Measurements from ENCODE around the gene SPATA16. TPM values are rescaled to one million over a fixed set of nuclear protein-coding genes. Genes with fewer than 3 reads are reported as not detected.

Gene SPATA16
- total and polyA plus RNA-seq, 11 donors, result not detected

DNA sequence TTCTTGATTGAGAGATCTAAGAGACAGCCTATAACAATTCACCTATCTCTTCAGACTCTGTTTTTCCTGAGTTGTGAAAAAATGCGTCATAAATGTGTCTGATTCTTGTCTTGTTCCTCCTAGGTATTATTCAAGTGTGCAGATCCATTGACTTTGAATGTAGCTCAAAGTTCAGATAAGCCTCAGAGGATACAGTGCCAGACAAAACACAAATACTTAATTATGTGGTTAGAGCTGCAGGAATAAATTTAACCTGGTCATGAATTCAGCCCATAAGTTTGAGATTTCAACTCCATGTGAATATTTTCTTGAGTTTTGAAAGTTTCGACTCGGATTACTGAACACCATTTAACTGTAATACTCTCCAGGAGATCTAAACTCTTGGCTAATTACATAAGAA, 216.5 kb downstream of the SPATA16 start:
- Histone ChIP-seq H3K9me3 (no peaks in the 10 kb centered on the region), H3K4me1 (no peaks in the 10 kb centered on the region), H3K27me3 (no peaks in the 10 kb centered on the region), H3K27ac (no peak overlapping the region), H3K4me3 (no peak overlapping the region), H3K36me3 (no peaks in the 10 kb centered on the region)
- TF ChIP-seq, protein P1, sequence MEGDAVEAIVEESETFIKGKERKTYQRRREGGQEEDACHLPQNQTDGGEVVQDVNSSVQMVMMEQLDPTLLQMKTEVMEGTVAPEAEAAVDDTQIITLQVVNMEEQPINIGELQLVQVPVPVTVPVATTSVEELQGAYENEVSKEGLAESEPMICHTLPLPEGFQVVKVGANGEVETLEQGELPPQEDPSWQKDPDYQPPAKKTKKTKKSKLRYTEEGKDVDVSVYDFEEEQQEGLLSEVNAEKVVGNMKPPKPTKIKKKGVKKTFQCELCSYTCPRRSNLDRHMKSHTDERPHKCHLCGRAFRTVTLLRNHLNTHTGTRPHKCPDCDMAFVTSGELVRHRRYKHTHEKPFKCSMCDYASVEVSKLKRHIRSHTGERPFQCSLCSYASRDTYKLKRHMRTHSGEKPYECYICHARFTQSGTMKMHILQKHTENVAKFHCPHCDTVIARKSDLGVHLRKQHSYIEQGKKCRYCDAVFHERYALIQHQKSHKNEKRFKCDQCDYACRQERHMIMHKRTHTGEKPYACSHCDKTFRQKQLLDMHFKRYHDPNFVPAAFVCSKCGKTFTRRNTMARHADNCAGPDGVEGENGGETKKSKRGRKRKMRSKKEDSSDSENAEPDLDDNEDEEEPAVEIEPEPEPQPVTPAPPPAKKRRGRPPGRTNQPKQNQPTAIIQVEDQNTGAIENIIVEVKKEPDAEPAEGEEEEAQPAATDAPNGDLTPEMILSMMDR (IDR thresholded peaks at IDR 0.05), result no peak
- no peak for TF ChIP-seq POLR2A (IDR thresholded peaks at IDR 0.05)
- intact Hi-C loops (cut with DNase I), result no loop called here
- 92 to 97% (median 95%) methylated on average over 3 of the region's 3 CpGs for WGBS, 4 donors
- DNase-seq (no peak), ATAC-seq (no peak)

DNA sequence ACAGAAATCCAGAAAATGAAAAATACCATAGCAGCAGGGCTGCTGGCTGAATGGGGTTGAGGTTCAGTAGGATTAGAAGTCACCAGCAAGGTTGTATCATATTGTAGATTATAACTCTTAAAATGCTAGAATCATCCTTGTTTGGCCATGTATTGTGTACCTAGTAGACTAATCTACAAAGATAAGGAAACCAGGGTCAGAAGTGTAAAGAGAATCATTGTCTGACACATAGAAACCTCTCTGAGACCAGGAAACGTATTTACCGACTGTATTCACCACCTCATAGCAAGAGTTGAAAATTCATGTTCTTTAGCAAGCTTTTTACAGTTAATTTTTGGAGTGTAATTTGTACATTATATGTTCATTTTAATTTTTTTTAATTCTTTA, 221.7 kb downstream of the SPATA16 start:
- 79 to 91% (median 82%) methylated on average over 2 of the region's 2 CpGs for WGBS, 4 donors
- no peak for TF ChIP-seq POLR2A (IDR thresholded peaks at IDR 0.05)
- TF ChIP-seq, protein P1 (IDR thresholded peaks at IDR 0.05), result no peak
- DNase-seq (no peak), ATAC-seq (no peak)
- Histone ChIP-seq H3K4me3 (no peak overlapping the region), H3K9me3 (no peaks in the 10 kb centered on the region), H3K36me3 (no peaks in the 10 kb centered on the region), H3K4me1 (peaks cover 0 to 13% (median 0%) of the 10 kb centered on the region in 12 donors), H3K27ac (no peak overlapping the region), H3K27me3 (no peaks in the 10 kb centered on the region)
- intact Hi-C loops (cut with DNase I), result no loop called here

DNA sequence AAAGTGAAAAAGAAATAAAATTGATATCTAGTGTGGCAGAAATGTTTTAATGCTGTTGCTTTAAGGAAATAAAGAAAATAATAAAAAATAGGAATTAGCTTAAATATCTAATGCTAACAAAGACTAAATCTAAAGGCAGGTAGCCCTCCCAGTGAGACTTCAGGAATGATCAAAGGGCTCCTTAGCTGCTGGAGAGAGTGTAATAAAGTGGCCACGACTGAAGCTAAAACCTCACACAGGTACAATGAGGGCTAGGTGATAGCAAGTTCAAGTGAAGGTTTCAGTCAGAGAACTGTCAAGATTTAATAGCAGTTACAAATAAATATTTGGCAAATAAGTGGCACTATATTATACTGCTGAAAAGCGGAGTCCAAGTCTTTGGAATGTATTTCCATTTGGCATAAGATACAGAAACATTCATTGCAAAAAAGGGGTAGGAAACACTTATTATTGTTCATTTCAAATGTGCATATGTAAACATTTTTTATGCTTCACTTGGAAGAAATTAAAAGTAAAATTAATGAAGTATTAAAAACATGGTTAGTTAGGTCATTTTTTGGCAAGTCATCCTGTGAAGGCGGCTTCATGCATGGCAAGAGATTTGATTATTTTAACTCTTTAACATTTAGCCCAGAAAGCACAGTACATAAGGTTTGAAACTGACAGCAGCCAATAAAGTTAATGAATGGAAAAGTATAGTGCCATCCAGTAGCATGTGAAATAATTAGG, 222.3 kb downstream of the SPATA16 start:
- ATAC-seq, result no peak

DNA sequence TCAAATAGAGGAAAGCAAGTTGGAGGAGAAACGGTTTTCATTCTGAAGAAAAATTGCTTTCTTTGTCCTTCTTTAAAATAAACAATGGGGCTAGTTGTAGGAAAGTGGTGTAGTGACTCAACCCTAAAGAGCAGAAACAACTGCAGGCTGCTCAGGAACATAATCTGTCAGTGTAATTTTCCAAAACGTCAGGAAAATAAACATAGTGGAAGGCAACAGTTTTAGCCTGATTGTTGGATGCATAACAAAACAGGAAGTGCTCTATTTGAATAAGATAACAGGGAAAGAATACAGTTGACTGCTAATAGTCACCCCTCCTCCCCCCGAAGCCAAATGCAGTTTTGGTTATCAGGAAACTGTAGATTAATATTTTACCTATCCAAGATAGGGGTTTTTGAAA, 222.9 kb downstream of the SPATA16 start:
- peak overlapping the region in 1 of 12 donors; percentile 33 for H3K27ac ChIP-seq
- peaks cover 0 to 13% (median 0%) of the 10 kb centered on the region in 12 donors for H3K4me1 ChIP-seq
- TF ChIP-seq, protein P1 (IDR thresholded peaks at IDR 0.05), result no peak
- TF ChIP-seq POLR2A (IDR thresholded peaks at IDR 0.05), result no peak
- WGBS, 4 donors, result 35 to 43% (median 37%) methylated on average over 3 of the region's 3 CpGs
- intact Hi-C loops (cut with DNase I), result no loop called here
- H3K36me3 ChIP-seq, result no peaks in the 10 kb centered on the region
- DNase-seq (no peak), ATAC-seq (peak in 3 of 4 donors; percentile 39 to 60 (median 54))
- H3K4me3 ChIP-seq, result no peak overlapping the region
- no peaks in the 10 kb centered on the region for H3K9me3 ChIP-seq
- H3K27me3 ChIP-seq, result no peaks in the 10 kb centered on the region

More for the DNA sequence above, 222.3 kb downstream of the SPATA16 start:
- DNase-seq, result no peak
- Histone ChIP-seq H3K36me3 (no peaks in the 10 kb centered on the region), H3K4me1 (peaks cover 0 to 13% (median 0%) of the 10 kb centered on the region in 12 donors), H3K9me3 (no peaks in the 10 kb centered on the region), H3K27me3 (no peaks in the 10 kb centered on the region), H3K27ac (peak overlapping the region in 1 of 12 donors; percentile 33), H3K4me3 (no peak overlapping the region)
- WGBS, 4 donors, result 59 to 72% (median 71%) methylated on average over 3 of the region's 3 CpGs
- intact Hi-C loops (cut with DNase I), result no loop called here
- TF ChIP-seq POLR2A (IDR thresholded peaks at IDR 0.05), result no peak
- TF ChIP-seq, protein P1 (IDR thresholded peaks at IDR 0.05), result no peak
